H9 (cell line): Measurements from ENCODE around the gene BTN1A1. TPM values are rescaled to one million over a fixed set of nuclear protein-coding genes. Genes with fewer than 3 reads are reported as not detected.

ENCODE experiments used
- DNase-seq: peaks from one replicate; pipeline ENCODE4 v3.0.0-alpha.2; 2017
- H2AFZ ChIP-seq: one replicate; pipeline ENCODE4 v1.6.1; 2013; ENCODE audit warnings: mild to moderate bottlenecking, low read length, control low read depth, moderate library complexity
- H2AK5ac ChIP-seq: 2 replicates; pipeline ENCODE4 v1.6.1; 2013; ENCODE audit warnings: low read length, control low read depth, mixed read lengths; ENCODE audit not compliant: insufficient read length
- H2BK120ac ChIP-seq: one replicate; pipeline ENCODE4 v1.6.1; 2013; ENCODE audit warnings: low read depth, mild to moderate bottlenecking, low read length, control low read depth, inconsistent platforms; ENCODE audit not compliant: poor library complexity, severe bottlenecking
- H2BK12ac ChIP-seq: 2 replicates; pipeline ENCODE4 v1.6.1; 2013; ENCODE audit warnings: low read length, control low read depth, mixed read lengths, low read depth; ENCODE audit not compliant: insufficient read length
- H2BK15ac ChIP-seq: 2 replicates; pipeline ENCODE4 v1.6.1; 2013; ENCODE audit warnings: low read depth, low read length, control low read depth
- H2BK20ac ChIP-seq: one replicate; pipeline ENCODE4 v1.6.1; 2013; ENCODE audit warnings: low read depth, mild to moderate bottlenecking, low read length, control low read depth, inconsistent platforms; ENCODE audit not compliant: poor library complexity, severe bottlenecking
- H2BK5ac ChIP-seq: 2 replicates; pipeline ENCODE4 v1.6.1; 2013; ENCODE audit warnings: low read length, control low read depth, mixed read lengths; ENCODE audit not compliant: insufficient read length
- H3K14ac ChIP-seq: 2 replicates; pipeline ENCODE4 v1.6.1; 2013; ENCODE audit warnings: low read length, control low read depth; ENCODE audit not compliant: insufficient read depth
- H3K18ac ChIP-seq: 2 replicates; pipeline ENCODE4 v1.6.1; 2013; ENCODE audit warnings: low read depth, mild to moderate bottlenecking, mixed read lengths, low read length, control low read depth; ENCODE audit not compliant: insufficient read length
- H3K23ac ChIP-seq: 2 replicates; pipeline ENCODE4 v1.6.1; 2013; ENCODE audit warnings: low read length, control low read depth, mixed read lengths, low read depth; ENCODE audit not compliant: insufficient read length
- H3K23me2 ChIP-seq: 2 replicates; pipeline ENCODE4 v1.6.1; 2013; ENCODE audit warnings: low read depth, mild to moderate bottlenecking, mixed read lengths, low read length, control low read depth; ENCODE audit not compliant: insufficient read length, poor library complexity, severe bottlenecking
- H3K27ac ChIP-seq: 2 replicates; pipeline ENCODE4 v1.5.1; 2013; ENCODE audit warnings: low read length, control low read depth, mixed read lengths, low read depth; ENCODE audit not compliant: insufficient read length
- H3K27me3 ChIP-seq: 2 replicates; pipeline ENCODE4 v1.6.1; 2013; ENCODE audit warnings: low read length, control low read depth, inconsistent platforms; ENCODE audit not compliant: insufficient read depth
- H3K4ac ChIP-seq: 2 replicates; pipeline ENCODE4 v1.6.1; 2013; ENCODE audit warnings: low read depth, mild to moderate bottlenecking, control low read depth, inconsistent platforms, low read length, moderate library complexity
- H3K4me1 ChIP-seq: 2 replicates; pipeline ENCODE4 v1.6.1; 2013; ENCODE audit warnings: low read length, control low read depth, inconsistent platforms; ENCODE audit not compliant: insufficient read depth
- H3K4me2 ChIP-seq: 2 replicates; pipeline ENCODE4 v1.6.1; 2013; ENCODE audit warnings: low read length, control low read depth, mixed read lengths; ENCODE audit not compliant: insufficient read length, insufficient read depth
- H3K56ac ChIP-seq: 2 replicates; pipeline ENCODE4 v1.6.1; 2013; ENCODE audit warnings: low read depth, mild to moderate bottlenecking, mixed read lengths, low read length, control low read depth; ENCODE audit not compliant: insufficient read length
- H3K79me1 ChIP-seq: 2 replicates; pipeline ENCODE4 v1.6.1; 2013; ENCODE audit warnings: low read depth, mild to moderate bottlenecking, moderate library complexity, low read length, control low read depth, inconsistent platforms; ENCODE audit not compliant: insufficient read depth, poor library complexity, severe bottlenecking
- H3K79me2 ChIP-seq: 2 replicates; pipeline ENCODE4 v1.6.1; 2013; ENCODE audit warnings: low read length, control low read depth, inconsistent platforms; ENCODE audit not compliant: insufficient read depth
- H3K9ac ChIP-seq: 2 replicates; pipeline ENCODE4 v1.6.1; 2013; ENCODE audit warnings: low read length, control low read depth, mixed read lengths; ENCODE audit not compliant: insufficient read length; ENCODE audit errors: extremely low read depth
- H3K9me3 ChIP-seq: one replicate; pipeline ENCODE4 v1.6.1; 2013; ENCODE audit warnings: low read depth, low read length, inconsistent platforms; ENCODE audit not compliant: control insufficient read depth
- H3T11ph ChIP-seq: one replicate; pipeline ENCODE4 v1.6.1; 2013; ENCODE audit warnings: mild to moderate bottlenecking, low read length, control low read depth, inconsistent platforms
- H4K20me1 ChIP-seq: one replicate; pipeline ENCODE4 v1.6.1; 2013; ENCODE audit not compliant: control insufficient read depth, insufficient read length, insufficient read depth
- H4K5ac ChIP-seq: 2 replicates; pipeline ENCODE4 v1.6.1; 2013; ENCODE audit warnings: low read depth, mild to moderate bottlenecking, mixed read lengths, low read length, control low read depth; ENCODE audit not compliant: insufficient read length
- H4K8ac ChIP-seq: replicated peaks from 2 replicates; pipeline ENCODE4 v1.6.1; 2013; ENCODE audit warnings: low read length, control low read depth, mixed read lengths, low read depth; ENCODE audit not compliant: insufficient read length
- H4K91ac ChIP-seq: 2 replicates; pipeline ENCODE4 v1.6.1; 2013; ENCODE audit warnings: low read depth, mild to moderate bottlenecking, moderate library complexity, mixed read lengths, low read length, control low read depth; ENCODE audit not compliant: insufficient read length
- H3K27ac Mint-ChIP-seq, 3 experiments: 2 replicates in 2 of 3; 3 replicates in 1 of 3; pipeline ENCODE4 v1.8.0; 2020 to 2021; ENCODE audit warnings: mixed read lengths in 3 of 3, mild to moderate bottlenecking in 1 of 3, moderate library complexity in 1 of 3
- H3K27me3 Mint-ChIP-seq: 2 replicates; pipeline ENCODE4 v1.8.0; 2021; ENCODE audit warnings: low read depth, mild to moderate bottlenecking, moderate library complexity, mixed read lengths
- H3K36me3 Mint-ChIP-seq, 3 experiments: 2 replicates in 2 of 3; 3 replicates in 1 of 3; pipeline ENCODE4 v1.8.0; 2020 to 2021; ENCODE audit warnings: low read depth in 3 of 3, mixed read lengths in 3 of 3; ENCODE audit not compliant: insufficient read depth in 1 of 3
- H3K4me1 Mint-ChIP-seq, 2 experiments: 2 replicates each; pipeline ENCODE4 v1.8.0; 2020; ENCODE audit warnings: mixed read lengths in 2 of 2
- H3K4me3 Mint-ChIP-seq, 2 experiments: 2 replicates in 1 of 2; 3 replicates in 1 of 2; pipeline ENCODE4 v1.8.0; 2020 to 2021; ENCODE audit warnings: mild to moderate bottlenecking in 2 of 2, mixed read lengths in 2 of 2, moderate library complexity in 1 of 2
- H3K9me3 Mint-ChIP-seq, 2 experiments: 2 replicates in 1 of 2; 3 replicates in 1 of 2; pipeline ENCODE4 v1.8.0; 2020; ENCODE audit warnings: mild to moderate bottlenecking in 2 of 2, mixed read lengths in 2 of 2, moderate library complexity in 1 of 2
- WGBS: extraction: QIAGEN DNeasy Blood & Tissue Kit; methylation state at CpG from one replicate; pipeline ENCODE4 v1.1.7; 2013; ENCODE audit warnings: missing lambda C conversion rate, low lambda C conversion rate, mixed read lengths; ENCODE audit not compliant: insufficient read length; ENCODE audit errors: extremely low coverage; 5-methylcytosine and 5-hydroxymethylcytosine counted together
- total RNA-seq: library from RNA; stranded (reverse); gene quantifications from 2 replicates; pipeline ENCODE4 v1.2.1, GENCODE V29; 2021
- TF ChIP-seq, protein P1 (sequence below): fragments of 200-600 bp; sonication (generic); conservative IDR thresholded peaks from 3 replicates; pipeline ENCODE4 v1.8.0; 2021; ENCODE audit warnings: antibody characterized with exemption, mild to moderate bottlenecking

BTN1A1 gene
- total RNA-seq, 1 experiment from 2014 or later = 0.15 TPM

DNA sequence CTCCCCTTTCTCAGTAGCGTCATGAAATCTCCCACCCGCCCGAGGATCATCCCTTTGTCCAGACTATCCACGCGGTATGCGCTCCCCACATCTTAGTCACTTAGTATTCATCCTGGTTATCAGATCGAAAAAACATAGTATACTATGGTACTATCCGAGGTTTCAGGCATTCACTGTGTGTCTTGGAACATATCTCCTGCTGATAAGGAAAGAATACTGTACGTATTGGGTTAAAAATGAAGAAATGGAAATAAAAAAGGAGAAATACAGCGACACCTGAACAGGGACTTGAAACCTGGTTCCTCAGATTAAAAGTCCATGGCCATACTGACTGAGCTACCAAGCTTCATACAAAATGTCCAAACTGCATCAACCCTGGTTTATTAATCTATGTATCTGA lies 52.1 kb downstream of the BTN1A1 start:
- Histone ChIP-seq H4K91ac (no peak overlapping the region), H2AFZ (no peak overlapping the region), H2BK5ac (no peak overlapping the region), H4K20me1 (no peaks in the 10 kb centered on the region), H3T11ph (no peak overlapping the region), H2AK5ac (no peak overlapping the region), H3K27me3 (no peaks in the 10 kb centered on the region), H2BK12ac (no peak overlapping the region), H2BK15ac (no peak overlapping the region), H4K8ac (no peak overlapping the region), H3K56ac (no peak overlapping the region), H3K9ac (no peak overlapping the region), H4K5ac (no peak overlapping the region), H3K79me2 (no peaks in the 10 kb centered on the region), H3K79me1 (no peaks in the 10 kb centered on the region), H2BK20ac (no peak overlapping the region), H3K9me3 (no peaks in the 10 kb centered on the region), H2BK120ac (no peak overlapping the region), H3K18ac (no peak overlapping the region), H3K27ac (no peak overlapping the region), H3K23me2 (peaks cover 22% of the 10 kb centered on the region), H3K4me1 (no peaks in the 10 kb centered on the region), H3K23ac (no peak overlapping the region), H3K14ac (no peak overlapping the region), H3K4ac (no peak overlapping the region), H3K4me2 (no peak overlapping the region)
- Mint-ChIP-seq H3K4me1 (peaks cover 12 to 17% of the 10 kb centered on the region in 2 experiments), H3K9me3 (peaks cover 0 to 3% of the 10 kb centered on the region in 2 experiments; a peak in 2 of 5 replicates), H3K4me3 (no peak overlapping the region), H3K27ac (no peak overlapping the region), H3K27me3 (peaks cover 4% of the 10 kb centered on the region), H3K36me3 (peaks cover 0 to 2% (median 0%) of the 10 kb centered on the region in 3 experiments; a peak in 2 of 7 replicates)
- TF ChIP-seq, protein P1, sequence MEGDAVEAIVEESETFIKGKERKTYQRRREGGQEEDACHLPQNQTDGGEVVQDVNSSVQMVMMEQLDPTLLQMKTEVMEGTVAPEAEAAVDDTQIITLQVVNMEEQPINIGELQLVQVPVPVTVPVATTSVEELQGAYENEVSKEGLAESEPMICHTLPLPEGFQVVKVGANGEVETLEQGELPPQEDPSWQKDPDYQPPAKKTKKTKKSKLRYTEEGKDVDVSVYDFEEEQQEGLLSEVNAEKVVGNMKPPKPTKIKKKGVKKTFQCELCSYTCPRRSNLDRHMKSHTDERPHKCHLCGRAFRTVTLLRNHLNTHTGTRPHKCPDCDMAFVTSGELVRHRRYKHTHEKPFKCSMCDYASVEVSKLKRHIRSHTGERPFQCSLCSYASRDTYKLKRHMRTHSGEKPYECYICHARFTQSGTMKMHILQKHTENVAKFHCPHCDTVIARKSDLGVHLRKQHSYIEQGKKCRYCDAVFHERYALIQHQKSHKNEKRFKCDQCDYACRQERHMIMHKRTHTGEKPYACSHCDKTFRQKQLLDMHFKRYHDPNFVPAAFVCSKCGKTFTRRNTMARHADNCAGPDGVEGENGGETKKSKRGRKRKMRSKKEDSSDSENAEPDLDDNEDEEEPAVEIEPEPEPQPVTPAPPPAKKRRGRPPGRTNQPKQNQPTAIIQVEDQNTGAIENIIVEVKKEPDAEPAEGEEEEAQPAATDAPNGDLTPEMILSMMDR = no peak
- no CpG with 5 or more reads among the region's 10 CpGs for WGBS
- DNase-seq = no peak
